NCI-H226 (cell line): ENCODE results near the gene CFAP97D2.
"Not testable (repeated sequence)": the region's sequence is repeated elsewhere in the genome, so short reads cannot be mapped to it uniquely, and the experiment has no call there.

Experiments used
- DNase-seq: peaks from one replicate; pipeline ENCODE4 v3.0.0-alpha.2; 2015

Gene CFAP97D2

GRCh38 chr13:114143806-114144605 is 35.1 kb upstream of the CFAP97D2 start:
- no peak for DNase-seq

GRCh38 chr13:114144606-114145244 is 34.3 kb upstream of the CFAP97D2 start:
- no peak for DNase-seq

GRCh38 chr13:114145256-114145655 is 33.8 kb upstream of the CFAP97D2 start:
- DNase-seq = no peak

GRCh38 chr13:114145722-114146121 is 33.3 kb upstream of the CFAP97D2 start:
- no peak for DNase-seq

GRCh38 chr13:114146173-114146572 is 32.9 kb upstream of the CFAP97D2 start:
- DNase-seq = no peak

- no peak for DNase-seq
These were observed 32.4 kb upstream of the CFAP97D2 start for GRCh38 chr13:114146629-114147028.

- DNase-seq = no peak
These were observed 31.1 kb upstream of the CFAP97D2 start for GRCh38 chr13:114147803-114148520.

GRCh38 chr13:114148521-114148855 is 30.6 kb upstream of the CFAP97D2 start:
- DNase-seq = no peak

- DNase-seq = not testable (repeated sequence)
These were observed 30.2 kb upstream of the CFAP97D2 start for GRCh38 chr13:114148886-114149285.

GRCh38 chr13:114149774-114150740 is 29.0 kb upstream of the CFAP97D2 start:
- DNase-seq = no peak

GRCh38 chr13:114151031-114151430 is 28.0 kb upstream of the CFAP97D2 start:
- DNase-seq = no peak

- peak; percentile 34 for DNase-seq
These were observed 27.3 kb upstream of the CFAP97D2 start for GRCh38 chr13:114151565-114152284.

- DNase-seq = no peak
These were observed 26.8 kb upstream of the CFAP97D2 start for GRCh38 chr13:114152285-114152645.

- DNase-seq = no peak
These were observed 26.2 kb upstream of the CFAP97D2 start for GRCh38 chr13:114152831-114153371.

- no peak for DNase-seq
These were observed 25.5 kb upstream of the CFAP97D2 start for GRCh38 chr13:114153485-114154080.

GRCh38 chr13:114154476-114154875 is 24.6 kb upstream of the CFAP97D2 start:
- no peak for DNase-seq

- no peak for DNase-seq
These were observed 23.7 kb upstream of the CFAP97D2 start for GRCh38 chr13:114155320-114155719.

- no peak for DNase-seq
These were observed 22.9 kb upstream of the CFAP97D2 start for GRCh38 chr13:114155926-114156883.

GRCh38 chr13:114157869-114158495 is 21.1 kb upstream of the CFAP97D2 start:
- DNase-seq = no peak
